Muscle of leg (tissue), 11 donors: Measurements from ENCODE around the gene LGALS3. TPM values are rescaled to one million over a fixed set of nuclear protein-coding genes. Genes with fewer than 3 reads are reported as not detected.

Experiments used
- DNase-seq: peaks from one replicate; pipeline ENCODE4 v3.0.0; 2013
- H3K27ac ChIP-seq: one replicate; pipeline ENCODE4 v1.5.1; 2013; ENCODE audit warnings: mild to moderate bottlenecking, low read length, control low read depth
- H3K27me3 ChIP-seq: one replicate; pipeline ENCODE4 v1.6.1; 2013; ENCODE audit warnings: low read length; ENCODE audit not compliant: control insufficient read depth, insufficient read depth
- H3K36me3 ChIP-seq: one replicate; pipeline ENCODE4 v1.6.1; 2013; ENCODE audit warnings: low read length; ENCODE audit not compliant: control insufficient read depth, insufficient read depth
- H3K4me1 ChIP-seq: one replicate; pipeline ENCODE4 v1.6.1; 2013; ENCODE audit warnings: low read length; ENCODE audit not compliant: control insufficient read depth, insufficient read depth
- H3K4me3 ChIP-seq: one replicate; pipeline ENCODE4 v1.5.1; 2013; ENCODE audit warnings: low read length, control low read depth
- H3K9me3 ChIP-seq: replicated peaks from 2 replicates; pipeline ENCODE4 v1.6.1; 2013; ENCODE audit warnings: low read depth, low read length; ENCODE audit not compliant: control insufficient read depth
- WGBS: methylation state at CpG from one replicate; pipeline ENCODE4 v1.1.5; 2013; ENCODE audit warnings: missing lambda C conversion rate; ENCODE audit not compliant: insufficient coverage; 5-methylcytosine and 5-hydroxymethylcytosine counted together
- polyA plus RNA-seq, 8 donors: library from polyadenylated mRNA; unstranded; fragments of 120-200 nt; gene quantifications; one replicate each; pipeline versions ENCODE4 v1.2.1 to v1.2.3, GENCODE V29; 2013; ENCODE audit warnings: inconsistent platforms in 1 of 8, low replicate concordance in 1 of 8; ENCODE audit not compliant: insufficient read length in 8 of 8, insufficient read depth in 1 of 8
- total RNA-seq: library from RNA; stranded (reverse); fragments of 120-200 nt; gene quantifications from one replicate; pipeline ENCODE4 v1.2.4, GENCODE V29; 2013

Gene LGALS3
- total and polyA plus RNA-seq, 9 donors, result 30.5 to 84.7 (median 39.5) TPM

- peaks cover 8% of the 10 kb centered on the region for H3K27me3 ChIP-seq
- no peak overlapping the region for H3K27ac ChIP-seq
- H3K4me3 ChIP-seq, result peak overlapping the region; percentile 18
- DNase-seq, result no peak
- WGBS, result 3% methylated on average over 15 of the region's 20 CpGs
- H3K36me3 ChIP-seq, result no peaks in the 10 kb centered on the region
- peaks cover 11% of the 10 kb centered on the region for H3K4me1 ChIP-seq
- H3K9me3 ChIP-seq, result no peaks in the 10 kb centered on the region
Observed at GRCh38 chr14:55128386-55129085, 516 bp upstream of the LGALS3 start.

DNA sequence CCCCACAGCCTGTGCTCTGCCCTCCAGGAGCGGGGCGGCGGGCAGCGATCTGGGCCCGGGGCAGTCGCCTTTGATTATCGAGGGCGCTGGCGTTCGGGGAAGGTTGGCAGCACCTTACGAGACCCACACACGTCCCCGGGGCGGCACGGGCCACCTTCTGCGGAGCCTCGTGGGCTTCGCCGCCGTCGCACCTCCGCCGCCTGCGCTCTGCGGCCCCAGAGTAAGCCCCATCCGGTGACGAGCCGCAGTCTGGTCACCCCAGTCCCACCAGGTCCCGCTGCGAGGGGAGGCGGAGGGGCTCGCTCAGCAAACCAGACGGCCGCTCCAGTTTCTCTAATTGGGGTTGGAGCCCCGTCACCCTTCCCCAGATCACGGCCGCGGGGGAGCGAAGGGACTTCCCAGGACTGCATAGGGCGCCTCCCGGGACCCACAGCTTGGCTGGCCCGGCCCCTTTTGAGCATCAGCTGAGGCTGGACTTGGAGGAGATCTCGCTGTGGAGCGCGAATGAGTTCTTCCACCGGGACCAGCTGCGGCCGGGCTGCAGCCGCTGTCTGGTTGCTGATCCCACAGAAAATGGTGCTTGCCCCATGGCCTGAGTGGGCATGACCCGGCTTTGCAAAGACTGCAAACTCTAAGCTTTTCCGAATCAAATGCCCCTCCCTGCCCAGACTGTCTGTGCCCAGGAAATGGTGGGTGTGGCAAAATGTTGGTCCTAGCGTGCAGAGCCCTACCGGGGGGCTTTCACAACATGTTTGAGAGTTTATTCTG is 560 bp downstream of the LGALS3 start:
- peak; percentile 81 for DNase-seq
- peaks cover 9% of the 10 kb centered on the region for H3K4me1 ChIP-seq
- peak overlapping the region; percentile 75 for H3K27ac ChIP-seq
- peak overlapping the region; percentile 73 for H3K4me3 ChIP-seq
- H3K36me3 ChIP-seq, result peaks cover 1% of the 10 kb centered on the region
- peaks cover 8% of the 10 kb centered on the region for H3K27me3 ChIP-seq
- under 1% methylated on average over 43 of the region's 53 CpGs for WGBS
- no peaks in the 10 kb centered on the region for H3K9me3 ChIP-seq

- H3K36me3 ChIP-seq, result peaks cover 2% of the 10 kb centered on the region
- DNase-seq, result no peak
- peak overlapping the region; percentile 75 for H3K27ac ChIP-seq
- peak overlapping the region; percentile 73 for H3K4me3 ChIP-seq
- H3K27me3 ChIP-seq, result peaks cover 8% of the 10 kb centered on the region
- peaks cover 9% of the 10 kb centered on the region for H3K4me1 ChIP-seq
- 53% methylated on average over 10 of the region's 10 CpGs for WGBS
- H3K9me3 ChIP-seq, result no peaks in the 10 kb centered on the region
Observed at GRCh38 chr14:55130196-55130550, 1.1 kb downstream of the LGALS3 start.

- Histone ChIP-seq H3K36me3 (peaks cover 2% of the 10 kb centered on the region), H3K27ac (no peak overlapping the region), H3K4me1 (peaks cover 9% of the 10 kb centered on the region), H3K9me3 (no peaks in the 10 kb centered on the region), H3K27me3 (peaks cover 8% of the 10 kb centered on the region), H3K4me3 (no peak overlapping the region)
- WGBS, result 79% methylated on average over 2 of the region's 7 CpGs
- no peak for DNase-seq
Observed at GRCh38 chr14:55131370-55132137, 2.5 kb downstream of the LGALS3 start.

DNA sequence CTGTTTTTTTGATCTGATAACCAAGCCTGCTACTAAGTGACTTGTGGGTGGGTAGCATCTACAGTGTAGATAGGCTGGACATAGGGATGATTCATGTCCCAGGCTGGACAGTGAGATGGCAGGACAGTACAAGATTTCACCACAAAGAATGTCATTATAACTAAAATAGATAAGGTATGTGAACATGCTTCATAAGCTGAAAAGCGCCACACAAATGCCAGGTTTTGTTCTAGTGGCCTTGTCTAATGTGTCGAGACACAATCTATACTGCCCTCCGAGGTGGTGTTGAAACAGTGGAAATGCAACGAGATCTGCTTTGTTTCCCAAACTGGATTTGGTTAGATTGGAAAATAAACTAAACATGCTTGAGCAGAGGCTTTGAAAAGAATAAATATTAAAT is 4.4 kb downstream of the LGALS3 start:
- H3K27me3 ChIP-seq, result peaks cover 8% of the 10 kb centered on the region
- no peak for DNase-seq
- no peak overlapping the region for H3K27ac ChIP-seq
- no peak overlapping the region for H3K4me3 ChIP-seq
- H3K9me3 ChIP-seq, result no peaks in the 10 kb centered on the region
- H3K36me3 ChIP-seq, result peaks cover 2% of the 10 kb centered on the region
- WGBS, result 55% methylated on average over 3 of the region's 4 CpGs
- H3K4me1 ChIP-seq, result peaks cover 16% of the 10 kb centered on the region

- Histone ChIP-seq H3K27me3 (no peaks in the 10 kb centered on the region), H3K36me3 (peaks cover 18% of the 10 kb centered on the region), H3K9me3 (no peaks in the 10 kb centered on the region), H3K27ac (no peak overlapping the region), H3K4me3 (no peak overlapping the region), H3K4me1 (peaks cover 7% of the 10 kb centered on the region)
- DNase-seq, result peak; percentile 40
- no CpG with 5 or more reads among the region's 3 CpGs for WGBS
Observed at GRCh38 chr14:55136241-55136640, 7.2 kb downstream of the LGALS3 start.

DNA sequence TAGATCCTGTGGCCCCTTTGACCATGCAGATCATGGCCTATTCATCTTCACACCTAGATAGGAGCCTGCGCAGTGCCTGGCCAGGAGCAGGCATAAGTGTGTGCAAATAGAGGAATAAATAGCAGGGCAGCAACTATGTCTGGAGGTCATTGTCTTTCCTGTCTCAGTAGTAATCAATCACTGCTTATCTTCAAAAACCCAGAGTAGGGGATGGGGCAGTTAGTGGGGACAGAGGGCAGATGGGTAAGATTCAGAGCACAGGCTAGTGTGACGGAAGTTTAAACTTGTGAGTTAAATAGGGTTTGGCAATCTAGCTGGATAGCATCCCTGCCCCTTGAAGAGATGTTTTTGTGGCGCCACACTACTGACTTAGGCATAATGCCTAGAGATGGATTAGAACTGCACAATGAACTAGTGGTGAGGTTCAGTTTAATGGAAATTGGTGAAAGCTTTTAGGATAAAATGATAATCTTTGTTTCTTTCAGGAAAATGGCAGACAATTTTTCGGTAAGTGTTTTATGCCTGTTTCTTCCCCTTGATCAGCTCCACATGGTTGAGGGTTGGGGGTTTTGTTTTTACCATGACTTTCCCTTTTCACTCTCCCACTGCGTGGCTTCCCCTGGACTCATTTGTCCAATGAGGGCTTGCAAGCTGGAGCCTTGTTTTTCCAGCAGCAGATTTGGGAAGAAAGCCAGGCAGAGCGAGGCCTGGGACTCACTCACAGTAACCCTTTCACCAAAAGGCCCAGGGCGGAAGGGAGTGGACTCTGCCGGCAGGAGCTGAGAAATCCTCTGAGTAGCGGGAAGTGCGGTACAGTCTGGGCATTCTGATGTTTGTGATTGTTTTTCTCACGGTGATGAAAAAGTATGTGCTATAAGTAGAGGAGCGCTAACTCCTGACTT is 8.1 kb downstream of the LGALS3 start:
- H3K36me3 ChIP-seq, result peaks cover 22% of the 10 kb centered on the region
- DNase-seq, result peak; percentile 96
- no peaks in the 10 kb centered on the region for H3K9me3 ChIP-seq
- no peak overlapping the region for H3K4me3 ChIP-seq
- no peaks in the 10 kb centered on the region for H3K27me3 ChIP-seq
- WGBS, result 29% methylated on average over 7 of the region's 12 CpGs
- peaks cover 7% of the 10 kb centered on the region for H3K4me1 ChIP-seq
- H3K27ac ChIP-seq, result peak overlapping the region; percentile 36

GRCh38 chr14:55138091-55138490 is 9.0 kb downstream of the LGALS3 start:
- peaks cover 26% of the 10 kb centered on the region for H3K36me3 ChIP-seq
- DNase-seq, result no peak
- peaks cover 7% of the 10 kb centered on the region for H3K4me1 ChIP-seq
- 89% methylated on average over 7 of the region's 7 CpGs for WGBS
- H3K9me3 ChIP-seq, result no peaks in the 10 kb centered on the region
- no peak overlapping the region for H3K27ac ChIP-seq
- no peak overlapping the region for H3K4me3 ChIP-seq
- no peaks in the 10 kb centered on the region for H3K27me3 ChIP-seq

GRCh38 chr14:55139141-55139540 is 10.1 kb downstream of the LGALS3 start:
- no peak overlapping the region for H3K4me3 ChIP-seq
- H3K9me3 ChIP-seq, result no peaks in the 10 kb centered on the region
- H3K27me3 ChIP-seq, result no peaks in the 10 kb centered on the region
- no peak for DNase-seq
- H3K4me1 ChIP-seq, result peaks cover 7% of the 10 kb centered on the region
- H3K36me3 ChIP-seq, result peaks cover 28% of the 10 kb centered on the region
- no peak overlapping the region for H3K27ac ChIP-seq
